Endothelial cell of umbilical vein (primary cell): ENCODE measurements around the gene SERPINE3. TPM values are rescaled to one million over a fixed set of nuclear protein-coding genes. Genes with fewer than 3 reads are reported as not detected.
A peak's percentile ranks its signal among the peaks of the same experiment; 100 is the strongest.

Experiments
- BruUV-seq: library from RNA; stranded (reverse); fragments of 400-500 nt; replicated peaks from 2 replicates; lab custom pipeline; 2021; lab: Mats Ljungman, UMichigan
- CTCF ChIA-PET: fragments of 300-600, 350-600 bp; sonication (Branson Sonifier 250); formaldehyde crosslinking; loops from one replicate; lab custom pipeline; 2021; ENCODE audit warnings: antibody characterized with exemption, inconsistent platforms; lab: Charles Lee
- POLR2A ChIA-PET: fragments of 300-600, 350-600 bp; sonication (Branson Sonifier 250); formaldehyde crosslinking; loops from one replicate; lab custom pipeline; 2021; ENCODE audit warnings: antibody characterized with exemption, inconsistent platforms; lab: Charles Lee
- DNase-seq: peaks from one replicate; pipeline ENCODE4 v3.0.0-alpha.2; 2011; ENCODE audit warnings: low read depth, low spot score
- FAIRE-seq: peaks from 2 replicates; lab custom pipeline; 2011; peaks lifted over from hg19 to GRCh38; lab: Jason Lieb, UNC
- H2AFZ ChIP-seq: 2 replicates; pipeline ENCODE4 v1.6.0; 2012; ENCODE audit warnings: low read depth, low read length, control low read depth, inconsistent platforms
- H3K27ac ChIP-seq: 2 replicates; pipeline ENCODE4 v1.5.1; 2011; ENCODE audit warnings: low read depth, mild to moderate bottlenecking, control low read depth, low read length, moderate library complexity; ENCODE audit not compliant: insufficient read depth
- H3K27me3 ChIP-seq, 2 experiments: 2 replicates each; pipeline versions ENCODE4 v1.6.0 to v1.6.1; 2011; ENCODE audit warnings: low read length in 2 of 2, mixed read lengths in 1 of 2; ENCODE audit not compliant: control insufficient read depth in 2 of 2, insufficient read depth in 2 of 2
- H3K36me3 ChIP-seq, 2 experiments: 2 replicates in 1 of 2; 3 replicates in 1 of 2; pipeline ENCODE4 v1.5.1; 2011; ENCODE audit warnings: low read length in 2 of 2, mild to moderate bottlenecking in 1 of 2, moderate library complexity in 1 of 2; ENCODE audit not compliant: control insufficient read depth in 2 of 2, insufficient read depth in 2 of 2; ENCODE audit errors: extremely low read depth in 1 of 2
- H3K4me1 ChIP-seq: 3 replicates; pipeline ENCODE4 v1.5.1; 2011; ENCODE audit warnings: mild to moderate bottlenecking, low read length; ENCODE audit not compliant: control insufficient read depth, insufficient read depth; ENCODE audit errors: extremely low read depth
- H3K4me2 ChIP-seq: 2 replicates; pipeline ENCODE4 v1.6.1; 2011; ENCODE audit warnings: low read length, control low read depth, mixed read lengths; ENCODE audit not compliant: insufficient read depth
- H3K4me3 ChIP-seq, 3 experiments: fragments of 200-600 bp in 1 of 3; sonication (generic), shearing (Covaris generic) in 1 of 3; replicated peaks in 1 of 3; 2 replicates each; pipeline ENCODE4 v1.5.1; 2011 to 2016; ENCODE audit warnings: control low read depth in 3 of 3, low read length in 3 of 3, mild to moderate bottlenecking in 2 of 3, inconsistent platforms in 1 of 3, low read depth in 1 of 3, moderate library complexity in 1 of 3; ENCODE audit not compliant: insufficient read depth in 1 of 3
- H3K79me2 ChIP-seq: 2 replicates; pipeline ENCODE4 v1.6.0; 2012; ENCODE audit warnings: low read length, inconsistent platforms; ENCODE audit not compliant: control insufficient read depth, insufficient read depth
- H3K9ac ChIP-seq: replicated peaks from 2 replicates; pipeline ENCODE3; 2011; ENCODE audit warnings: low read length, control low read depth; ENCODE audit not compliant: insufficient read depth; ENCODE audit errors: extremely low read depth
- H3K9me1 ChIP-seq: replicated peaks from 3 replicates; pipeline ENCODE4 v1.6.0; 2011; ENCODE audit warnings: mild to moderate bottlenecking, low read length; ENCODE audit not compliant: control insufficient read depth, insufficient read depth; ENCODE audit errors: extremely low read depth
- H3K9me3 ChIP-seq: replicated peaks from 2 replicates; pipeline ENCODE4 v1.5.1; 2012; ENCODE audit warnings: low read length, inconsistent platforms; ENCODE audit not compliant: control insufficient read depth, insufficient read depth
- H4K20me1 ChIP-seq: replicated peaks from 2 replicates; pipeline ENCODE3; 2011; ENCODE audit warnings: mild to moderate bottlenecking, low read length; ENCODE audit not compliant: control insufficient read depth, insufficient read depth; ENCODE audit errors: extremely low read depth
- CTCF ChIP-seq, 2 donors: IDR thresholded peaks; 1 replicate in 1 of 2; 2 replicates in 1 of 2; pipeline ENCODE4 v1.5.1; 2011; ENCODE audit warnings: low read length in 2 of 2, mild to moderate bottlenecking in 2 of 2, moderate library complexity in 2 of 2, control low read depth in 1 of 2, inconsistent platforms in 1 of 2, low read depth in 1 of 2; ENCODE audit not compliant: insufficient read depth in 1 of 2; ENCODE audit errors: extremely low read depth in 1 of 2
- EZH2 ChIP-seq: IDR thresholded peaks from 2 replicates; pipeline ENCODE4 v1.6.1; 2012; ENCODE audit warnings: borderline replicate concordance, low read depth, mild to moderate bottlenecking, moderate library complexity, low read length, inconsistent platforms; ENCODE audit not compliant: severe bottlenecking
- FOS ChIP-seq: IDR thresholded peaks from 2 replicates; pipeline ENCODE4 v1.6.1; 2011; ENCODE audit warnings: mild to moderate bottlenecking, low read length, moderate library complexity, borderline replicate concordance; ENCODE audit not compliant: insufficient read depth
- GATA2 ChIP-seq: IDR thresholded peaks from 2 replicates; pipeline ENCODE4 v1.7.0; 2011; ENCODE audit warnings: low read depth, mild to moderate bottlenecking, moderate library complexity, mixed read lengths, low read length; ENCODE audit not compliant: insufficient read length, insufficient read depth
- JUN ChIP-seq: IDR thresholded peaks from 2 replicates; pipeline ENCODE4 v1.6.1; 2011; ENCODE audit warnings: borderline replicate concordance, low read depth; ENCODE audit not compliant: insufficient read length, insufficient read depth
- MAX ChIP-seq: IDR thresholded peaks from 2 replicates; pipeline ENCODE4 v1.6.1; 2011; ENCODE audit not compliant: insufficient read depth, insufficient read length
- MYC ChIP-seq: IDR thresholded peaks from one replicate; pipeline ENCODE4 v1.6.1; 2011; ENCODE audit warnings: mild to moderate bottlenecking, low read depth, low read length
- POLR2A ChIP-seq: IDR thresholded peaks from 2 replicates; pipeline ENCODE4 v1.6.1; 2012; ENCODE audit warnings: low read depth, mild to moderate bottlenecking, control low read depth, low read length
- POLR2AphosphoS5 ChIP-seq: IDR thresholded peaks from 2 replicates; pipeline ENCODE4 v1.6.1; 2012; ENCODE audit warnings: low read depth, mild to moderate bottlenecking, control low read depth, low read length, moderate library complexity; ENCODE audit not compliant: insufficient read depth
- dilution Hi-C: fragments of 300-500 bp; cut with MboI; formaldehyde crosslinking; loops from one replicate; pipeline ENCODE4 v1.15.0; 2019; ENCODE audit warnings: low sequenced_read_pairs; ENCODE audit not compliant: extremely low pct_ligation_motif_present
- intact Hi-C: fragments of 100-400 bp; cut with micrococcal nuclease; formaldehyde crosslinking; loops from one replicate; pipeline ENCODE4 v1.10.0; 2022
- polyA plus RNA-seq, 4 experiments: library from polyadenylated mRNA; depleted of rRNA in 3 of 4; stranded (reverse) in 3 of 4; unstranded in 1 of 4; fragments of >200 nt; gene quantifications; 2 replicates each; pipeline versions ENCODE4 v1.2.1 to v1.2.3, GENCODE V29; 2011 to 2012; ENCODE audit warnings: missing spikeins in 1 of 4
- total RNA-seq: library from RNA; stranded (reverse); gene quantifications from 2 replicates; pipeline ENCODE4 v1.2.3, GENCODE V29; 2021

SERPINE3 gene
- total and polyA plus RNA-seq, 2 donors (not counting 3 experiments of a cell fraction or from before 2014, with no cell fraction given) = not detected

GRCh38 chr13:51405176-51405575, 65.7 kb downstream of the SERPINE3 start:
- H3K9me3 ChIP-seq = no peaks in the 10 kb centered on the region
- POLR2A ChIA-PET = no interaction called here
- CTCF ChIA-PET = interaction anchor here (1.4 kb wide), 1 partner anchor 9 kb away, joined by 3 read pairs; no protein-coding TSS in a partner anchor
- DNase-seq (no peak), FAIRE-seq (no peak)
- no peaks in the 10 kb centered on the region for H3K36me3 ChIP-seq
- H3K9ac ChIP-seq = no peak overlapping the region
- H3K79me2 ChIP-seq = peaks cover 71% of the 10 kb centered on the region
- no peak overlapping the region for H3K27ac ChIP-seq
- BruUV-seq = no TSS peak
- dilution Hi-C loops = no loop called here
- H4K20me1 ChIP-seq = peaks cover 7% of the 10 kb centered on the region
- intact Hi-C loops = no loop called here
- no peak overlapping the region for H2AFZ ChIP-seq
- H3K4me3 ChIP-seq = no peak overlapping the region
- TF ChIP-seq POLR2AphosphoS5 (no peak), CTCF (IDR thresholded peaks at IDR 0.05; ENCODE audit: extremely low read depth in 1 of 2, insufficient read depth in 1 of 2, low read depth in 1 of 2, low read length in 2 of 2) (no peak), MYC (no peak), FOS (no peak), POLR2A (no peak), MAX (no peak), JUN (no peak), GATA2 (no peak), EZH2 (no peak)
- H3K4me2 ChIP-seq = peak overlapping the region; percentile 11
- no peaks in the 10 kb centered on the region for H3K9me1 ChIP-seq
- peaks cover 9% of the 10 kb centered on the region for H3K4me1 ChIP-seq
- H3K27me3 ChIP-seq = no peaks in the 10 kb centered on the region
